HL-60 (cell line): ENCODE data around the gene PRAC2.

Experiments used
- CTCF ChIP-seq: IDR thresholded peaks from one replicate; pipeline ENCODE4 v1.5.1; 2011; ENCODE audit warnings: low read length, control low read depth, inconsistent platforms; ENCODE audit not compliant: insufficient read depth
- GABPA ChIP-seq: IDR thresholded peaks from 2 replicates; pipeline ENCODE4 v1.6.1; 2012; ENCODE audit warnings: low read depth
- POLR2AphosphoS5 ChIP-seq: IDR thresholded peaks from 2 replicates; pipeline ENCODE4 v1.6.1; 2012; ENCODE audit warnings: low read depth
- REST ChIP-seq: IDR thresholded peaks from 2 replicates; pipeline ENCODE4 v1.6.1; 2012; ENCODE audit warnings: low read depth; ENCODE audit not compliant: insufficient replicate concordance
- SPI1 ChIP-seq: IDR thresholded peaks from 2 replicates; pipeline ENCODE4 v1.6.1; 2012; ENCODE audit warnings: low read depth, mild to moderate bottlenecking, borderline replicate concordance

- no peak for TF ChIP-seq CTCF
- no peak for TF ChIP-seq POLR2AphosphoS5
- no peak for TF ChIP-seq GABPA
- TF ChIP-seq REST, result no peak
- no peak for TF ChIP-seq SPI1
Observed at GRCh38 chr17:48692049-48692448, 30.9 kb upstream of the PRAC2 start.
